Vagina (tissue), 2 donors: Measurements from ENCODE around the gene TCF25. TPM values are rescaled to one million over a fixed set of nuclear protein-coding genes. Genes with fewer than 3 reads are reported as not detected.

Experiments used
- DNase-seq, 2 donors: peaks; one replicate each; pipeline ENCODE4 v3.0.0-alpha.2; 2017; ENCODE audit errors: extremely low spot score in 2 of 2
- H3K27ac ChIP-seq: fragments of 200-600 bp; sonication (generic); one replicate; pipeline ENCODE4 v1.5.1; 2019
- H3K27me3 ChIP-seq: fragments of 200-600 bp; sonication (generic); one replicate; pipeline ENCODE4 v1.5.1; 2019
- H3K36me3 ChIP-seq, 2 donors: fragments of 200-600 bp; sonication (generic); one replicate each; pipeline ENCODE4 v1.5.1; 2017 to 2019
- H3K4me1 ChIP-seq: fragments of 200-600 bp; sonication (generic); one replicate; pipeline ENCODE4 v1.5.1; 2019
- H3K4me3 ChIP-seq, 2 donors: fragments of 200-600 bp; sonication (generic); 1 replicate in 1 of 2; 2 replicates in 1 of 2; pipeline ENCODE4 v1.5.1; 2016 to 2019
- H3K9me3 ChIP-seq: fragments of 200-600 bp; sonication (generic); one replicate; pipeline ENCODE4 v1.5.1; 2019
- CTCF ChIP-seq, 3 experiments: fragments of 450-650 bp in 2 of 3; fragments of 200-600 bp in 1 of 3; sonication (generic) in 1 of 3; IDR thresholded peaks; one replicate each; pipeline ENCODE4 v1.5.1; 2017 to 2019; ENCODE audit warnings: antibody characterized with exemption in 3 of 3, mild to moderate bottlenecking in 2 of 3, moderate library complexity in 2 of 3
- POLR2A ChIP-seq, 2 donors: fragments of 450-650 bp; IDR thresholded peaks; one replicate each; pipeline ENCODE4 v1.6.1; 2017; ENCODE audit warnings: antibody characterized with exemption in 2 of 2, mild to moderate bottlenecking in 2 of 2, moderate library complexity in 2 of 2
- POLR2AphosphoS5 ChIP-seq, 2 donors: sonication (generic); formaldehyde crosslinking; IDR thresholded peaks; one replicate each; pipeline ENCODE4 v1.9.0; 2017; ENCODE audit warnings: antibody characterized with exemption in 2 of 2, mild to moderate bottlenecking in 2 of 2, low read depth in 1 of 2; ENCODE audit not compliant: insufficient read depth in 1 of 2
- intact Hi-C: fragments of 100-400 bp; cut with DNase I; formaldehyde crosslinking; loops from one replicate; pipeline ENCODE4 v1.15.1; 2023
- total RNA-seq: library from RNA; depleted of rRNA; stranded (reverse); fragments of >200 nt; gene quantifications from one replicate; pipeline ENCODE4 v1.2.3, GENCODE V29; 2016

The TCF25 gene
- total RNA-seq, 1 donor from 2014 or later = 132 TPM

DNA sequence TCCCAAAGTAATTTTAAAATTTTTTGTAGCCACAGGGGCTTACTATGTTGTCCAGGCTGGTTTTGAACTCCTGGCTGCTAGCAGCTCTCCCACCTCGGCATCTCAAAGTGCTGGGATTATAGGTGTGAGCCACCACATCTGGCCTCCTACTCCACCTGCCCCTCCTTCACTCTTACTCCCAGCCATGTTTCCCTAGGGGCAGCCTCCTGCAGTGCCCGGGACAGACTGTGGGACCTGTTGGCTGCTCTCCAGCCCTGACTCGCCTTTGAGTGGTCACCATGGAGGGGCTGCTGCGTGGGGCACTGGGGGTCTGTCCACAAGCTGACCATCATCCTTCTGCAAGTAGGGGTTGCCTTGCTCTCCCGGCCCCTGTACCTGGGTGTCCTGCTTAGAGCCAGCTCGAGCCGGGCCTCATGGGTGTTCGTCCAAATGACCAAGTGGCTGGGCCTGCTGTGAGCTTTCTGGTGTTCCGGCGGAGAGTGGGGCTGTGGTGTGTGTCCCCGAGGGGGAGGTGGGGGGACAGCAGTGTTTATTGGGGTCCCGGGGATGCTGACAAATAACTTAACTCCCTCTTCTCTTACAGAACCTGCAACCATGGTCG, 28.6 kb upstream of the TCF25 start:
- Histone ChIP-seq H3K4me1 (no peaks in the 10 kb centered on the region), H3K27me3 (no peaks in the 10 kb centered on the region), H3K36me3 (no peaks in the 10 kb centered on the region), H3K4me3 (no peak overlapping the region), H3K9me3 (no peaks in the 10 kb centered on the region), H3K27ac (no peak overlapping the region)
- intact Hi-C loops = no loop called here
- TF ChIP-seq CTCF (IDR thresholded peaks at IDR 0.05) (no peak), POLR2AphosphoS5 (IDR thresholded peaks at IDR 0.05; ENCODE audit: insufficient read depth in 1 of 2, low read depth in 1 of 2) (no peak), POLR2A (IDR thresholded peaks at IDR 0.05) (no peak)
- DNase-seq = no peak

DNA sequence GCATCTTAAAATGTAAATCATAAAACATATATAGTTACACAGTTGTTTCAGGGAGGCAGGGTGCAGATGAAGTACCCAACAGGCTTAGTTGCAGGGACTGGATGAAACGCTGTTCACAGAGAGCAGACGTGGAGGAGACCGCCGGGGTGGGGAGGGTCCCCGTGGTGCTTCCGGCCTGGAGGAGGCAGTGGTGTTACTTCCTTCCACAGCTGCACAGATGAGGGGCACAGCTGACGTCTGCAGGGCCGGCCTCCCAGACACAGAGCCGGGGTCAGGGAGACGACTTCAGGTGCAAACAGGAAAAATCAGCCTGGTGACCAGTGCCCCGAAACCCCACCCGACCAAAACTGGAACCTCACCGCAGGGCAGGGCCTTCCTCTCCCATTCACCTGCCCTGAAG, 28.0 kb upstream of the TCF25 start:
- no peak overlapping the region for H3K27ac ChIP-seq
- no peak for TF ChIP-seq POLR2AphosphoS5 (IDR thresholded peaks at IDR 0.05; ENCODE audit: insufficient read depth in 1 of 2, low read depth in 1 of 2)
- TF ChIP-seq CTCF (IDR thresholded peaks at IDR 0.05) = no peak
- TF ChIP-seq POLR2A (IDR thresholded peaks at IDR 0.05) = no peak
- DNase-seq = no peak
- no peaks in the 10 kb centered on the region for H3K9me3 ChIP-seq
- H3K4me3 ChIP-seq = no peak overlapping the region
- intact Hi-C loops = no loop called here
- H3K36me3 ChIP-seq = no peaks in the 10 kb centered on the region
- no peaks in the 10 kb centered on the region for H3K27me3 ChIP-seq
- H3K4me1 ChIP-seq = no peaks in the 10 kb centered on the region

DNA sequence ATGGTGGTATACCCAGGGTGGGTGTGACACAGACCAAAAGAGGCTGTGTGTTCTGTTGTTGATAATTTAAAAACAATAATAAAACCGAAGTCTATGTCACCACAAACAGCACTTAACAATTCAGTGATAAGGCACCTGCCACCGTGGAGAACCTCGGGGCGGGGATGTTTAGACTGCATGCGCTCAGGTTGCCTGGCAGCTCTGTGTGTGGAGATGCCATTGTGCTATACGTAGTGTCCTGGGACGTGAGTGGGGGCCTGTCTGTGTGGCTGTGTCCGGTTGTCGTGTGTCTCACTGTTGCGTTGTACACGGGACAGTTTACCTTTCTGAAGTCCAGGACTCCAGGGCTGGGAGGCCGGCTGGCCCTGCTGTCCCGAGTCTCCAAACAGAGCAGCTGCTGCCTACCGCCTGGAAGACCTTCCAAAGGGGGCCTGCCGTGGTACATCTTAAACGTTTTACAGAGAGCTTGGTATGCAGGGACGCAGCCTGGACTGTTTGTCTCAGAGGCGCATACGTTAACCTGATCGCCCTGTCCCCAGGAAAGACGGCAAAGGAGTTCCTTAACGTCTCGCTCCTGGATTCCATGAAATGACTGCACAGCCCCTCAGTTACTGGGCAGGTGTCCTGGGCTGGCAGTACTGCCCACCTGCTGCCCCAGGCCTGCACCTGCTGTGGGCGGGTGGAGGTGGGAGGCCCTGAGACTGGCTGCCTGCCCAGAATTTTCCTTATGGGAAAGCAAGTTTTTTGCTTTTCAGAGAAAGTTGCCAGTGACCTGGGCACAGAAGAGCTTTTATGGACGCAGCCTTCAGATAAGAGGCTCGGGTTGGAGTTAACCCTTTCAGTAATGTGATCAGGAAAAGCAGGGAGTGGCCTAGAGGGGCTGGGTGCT, 26.1 kb upstream of the TCF25 start:
- TF ChIP-seq CTCF (IDR thresholded peaks at IDR 0.05) = no peak
- TF ChIP-seq POLR2A (IDR thresholded peaks at IDR 0.05) = no peak
- TF ChIP-seq POLR2AphosphoS5 (IDR thresholded peaks at IDR 0.05; ENCODE audit: insufficient read depth in 1 of 2, low read depth in 1 of 2) = no peak
- intact Hi-C loops = no loop called here
- Histone ChIP-seq H3K27me3 (no peaks in the 10 kb centered on the region), H3K4me3 (no peak overlapping the region), H3K4me1 (no peaks in the 10 kb centered on the region), H3K27ac (no peak overlapping the region), H3K36me3 (no peaks in the 10 kb centered on the region), H3K9me3 (no peaks in the 10 kb centered on the region)
- DNase-seq = no peak

- no peak for TF ChIP-seq POLR2AphosphoS5 (IDR thresholded peaks at IDR 0.05; ENCODE audit: insufficient read depth in 1 of 2, low read depth in 1 of 2)
- TF ChIP-seq POLR2A (IDR thresholded peaks at IDR 0.05) = no peak
- no peak for TF ChIP-seq CTCF (IDR thresholded peaks at IDR 0.05)
- no peaks in the 10 kb centered on the region for H3K27me3 ChIP-seq
- intact Hi-C loops = no loop called here
- H3K9me3 ChIP-seq = no peaks in the 10 kb centered on the region
- no peak overlapping the region for H3K27ac ChIP-seq
- no peaks in the 10 kb centered on the region for H3K36me3 ChIP-seq
- H3K4me3 ChIP-seq = no peak overlapping the region
- DNase-seq = no peak
- H3K4me1 ChIP-seq = no peaks in the 10 kb centered on the region
Observed at GRCh38 chr16:89847940-89848297, 25.5 kb upstream of the TCF25 start.

DNA sequence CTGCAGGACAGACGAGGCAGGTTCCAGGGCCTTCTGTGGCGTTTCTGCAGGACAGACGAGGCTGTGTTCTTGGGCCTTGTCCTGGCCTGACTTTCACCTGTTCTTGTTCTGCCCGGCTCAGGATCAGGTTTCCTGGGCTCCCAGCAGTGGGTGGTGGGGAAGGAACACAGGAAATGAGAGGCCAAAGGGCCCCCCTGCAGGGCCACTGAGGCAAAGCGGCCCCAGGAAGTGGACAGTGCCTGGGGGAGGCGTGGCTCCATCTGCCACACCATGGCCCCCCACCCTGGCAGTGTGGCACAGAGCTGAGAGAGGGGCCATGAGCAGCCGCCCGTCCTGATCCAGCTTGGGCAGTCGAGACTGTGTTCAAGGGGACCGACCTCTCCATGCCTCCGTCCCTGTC, 24.4 kb upstream of the TCF25 start:
- Histone ChIP-seq H3K36me3 (no peaks in the 10 kb centered on the region), H3K27ac (no peak overlapping the region), H3K27me3 (no peaks in the 10 kb centered on the region), H3K4me1 (no peaks in the 10 kb centered on the region), H3K9me3 (no peaks in the 10 kb centered on the region), H3K4me3 (no peak overlapping the region)
- DNase-seq = no peak
- TF ChIP-seq CTCF (IDR thresholded peaks at IDR 0.05) = no peak
- TF ChIP-seq POLR2AphosphoS5 (IDR thresholded peaks at IDR 0.05; ENCODE audit: insufficient read depth in 1 of 2, low read depth in 1 of 2) = no peak
- no peak for TF ChIP-seq POLR2A (IDR thresholded peaks at IDR 0.05)
- intact Hi-C loops = no loop called here
